SK-N-SH (cell line): ENCODE measurements around the gene USP40. TPM values are rescaled to one million over a fixed set of nuclear protein-coding genes. Genes with fewer than 3 reads are reported as not detected.

Experiments used
- CTCF ChIA-PET: fragments of 300-600, 350-600 bp; formaldehyde crosslinking; extraction: SDS; loops from one replicate; lab custom pipeline; 2021; lab: Yijun Ruan, JAX
- POLR2A ChIA-PET: fragments of 350-600 bp; sonication (Branson Sonifier 250); formaldehyde crosslinking; extraction: SDS; loops from one replicate; lab custom pipeline; 2020; ENCODE audit warnings: antibody characterized with exemption, inconsistent platforms; lab: Yijun Ruan, JAX
- DNase-seq: peaks from one replicate; pipeline ENCODE4 v3.0.0; 2012
- H2AFZ ChIP-seq: fragments of 200-600 bp; sonication (generic); 2 replicates; pipeline ENCODE4 v1.8.1; 2016; ENCODE audit warnings: antibody characterized with exemption, mild to moderate bottlenecking, low read depth
- H3F3A ChIP-seq: fragments of 200-600 bp; sonication (generic); replicated peaks from 2 replicates; pipeline ENCODE3; 2016; ENCODE audit warnings: antibody characterized with exemption, mild to moderate bottlenecking; ENCODE audit not compliant: insufficient read depth
- H3K27ac ChIP-seq, 2 experiments: fragments of 200-500 bp in 1 of 2; fragments of 200-600 bp in 1 of 2; sonication (Bioruptor generic) in 1 of 2; sonication (generic), shearing (Covaris generic) in 1 of 2; 2 replicates each; pipeline versions ENCODE4 v1.5.1 to v1.6.1; 2014 to 2016; ENCODE audit warnings: low read depth in 2 of 2, inconsistent platforms in 1 of 2, low read length in 1 of 2, mild to moderate bottlenecking in 1 of 2, mixed read lengths in 1 of 2
- H3K27me3 ChIP-seq: fragments of 200-600 bp; sonication (generic), shearing (Covaris generic); 2 replicates; pipeline ENCODE4 v1.6.1; 2016; ENCODE audit warnings: mixed run types; ENCODE audit not compliant: insufficient read depth
- H3K36me3 ChIP-seq, 2 experiments: fragments of 200-500 bp in 1 of 2; fragments of 200-600 bp in 1 of 2; sonication (Bioruptor generic) in 1 of 2; sonication (generic) in 1 of 2; replicated peaks in 1 of 2; 2 replicates each; pipeline versions ENCODE3 to v1.5.1; 2014 to 2016; ENCODE audit warnings: low read length in 1 of 2, mild to moderate bottlenecking in 1 of 2; ENCODE audit not compliant: insufficient read depth in 2 of 2, control insufficient read depth in 1 of 2
- H3K4me1 ChIP-seq, 2 experiments: fragments of 200-500 bp in 1 of 2; fragments of 200-600 bp in 1 of 2; sonication (Bioruptor generic) in 1 of 2; sonication (generic), shearing (Covaris generic) in 1 of 2; 2 replicates each; pipeline versions ENCODE4 v1.5.1 to v1.6.1; 2014 to 2016; ENCODE audit warnings: low read depth in 1 of 2, low read length in 1 of 2, mixed run types in 1 of 2; ENCODE audit not compliant: insufficient read depth in 2 of 2, control insufficient read depth in 1 of 2
- H3K4me2 ChIP-seq: fragments of 200-600 bp; sonication (generic), shearing (Covaris generic); 2 replicates; pipeline ENCODE4 v1.6.1; 2017; ENCODE audit warnings: mixed run types
- H3K4me3 ChIP-seq, 2 experiments: fragments of 200-500 bp in 1 of 2; fragments of 200-600 bp in 1 of 2; sonication (Bioruptor generic) in 1 of 2; sonication (generic), shearing (Covaris generic) in 1 of 2; 2 replicates each; pipeline versions ENCODE4 v1.5.1 to v1.8.1; 2014 to 2016; ENCODE audit warnings: low read depth in 2 of 2, inconsistent platforms in 1 of 2, low read length in 1 of 2, mild to moderate bottlenecking in 1 of 2, mixed read lengths in 1 of 2, moderate library complexity in 1 of 2
- H3K79me2 ChIP-seq: fragments of 200-600 bp; sonication (generic); 2 replicates; pipeline ENCODE4 v1.8.1; 2017; ENCODE audit warnings: mild to moderate bottlenecking; ENCODE audit not compliant: insufficient read depth
- H3K9ac ChIP-seq: fragments of 200-600 bp; sonication (generic); 2 replicates; pipeline ENCODE4 v1.6.1; 2017; ENCODE audit warnings: mixed run types
- H3K9me2 ChIP-seq: fragments of 200-600 bp; sonication (generic); 2 replicates; pipeline ENCODE4 v1.6.1; 2017; ENCODE audit warnings: mixed run types
- H3K9me3 ChIP-seq: fragments of 200-600 bp; sonication (generic); 2 replicates; pipeline ENCODE4 v1.6.1; 2017; ENCODE audit warnings: mixed run types, mild to moderate bottlenecking, moderate library complexity
- H4K20me1 ChIP-seq: fragments of 200-600 bp; sonication (generic); 2 replicates; pipeline ENCODE4 v1.6.1; 2017; ENCODE audit warnings: mild to moderate bottlenecking, mixed run types; ENCODE audit not compliant: insufficient read depth
- CHD2 ChIP-seq: fragments of 150-350 bp; IDR thresholded peaks from 2 replicates; pipeline ENCODE4 v1.6.1; 2018; ENCODE audit warnings: low read length; ENCODE audit not compliant: partially characterized antibody
- FOSL2 ChIP-seq: IDR thresholded peaks from 2 replicates; pipeline ENCODE4 v1.4.0; 2012; ENCODE audit warnings: low read depth, mild to moderate bottlenecking, moderate library complexity, borderline replicate concordance
- FOXJ3 ChIP-seq: sonication (generic); formaldehyde crosslinking; IDR thresholded peaks from 2 replicates; pipeline ENCODE4 v1.5.1; 2020; ENCODE audit warnings: mild to moderate bottlenecking, missing genetic modification reagents
- GATA2 ChIP-seq: sonication (generic); formaldehyde crosslinking; IDR thresholded peaks from 2 replicates; pipeline ENCODE4 v1.5.0; 2020; ENCODE audit warnings: mild to moderate bottlenecking, missing genetic modification reagents
- JUND ChIP-seq: IDR thresholded peaks from 2 replicates; pipeline ENCODE4 v1.4.0; 2012
- MEF2A ChIP-seq: IDR thresholded peaks from 2 replicates; pipeline ENCODE4 v1.4.0; 2012; ENCODE audit warnings: low read depth, borderline replicate concordance
- PBX3 ChIP-seq: IDR thresholded peaks from 2 replicates; pipeline ENCODE4; 2012
- POLR2AphosphoS5 ChIP-seq: IDR thresholded peaks from 2 replicates; pipeline ENCODE4 v1.6.1; 2012; ENCODE audit warnings: low read depth, low read length
- RAD21 ChIP-seq: IDR thresholded peaks from 2 replicates; pipeline ENCODE4 v1.6.1; 2012; ENCODE audit warnings: mild to moderate bottlenecking, low read length
- REST ChIP-seq: IDR thresholded peaks from 2 replicates; pipeline ENCODE4 v1.6.1; 2012; ENCODE audit warnings: mild to moderate bottlenecking, low read depth, low read length, moderate library complexity
- RFX5 ChIP-seq: IDR thresholded peaks from 2 replicates; pipeline ENCODE4 v1.6.1; 2012; ENCODE audit warnings: mild to moderate bottlenecking, improper control_type of control experiment, low read length
- RXRA ChIP-seq: IDR thresholded peaks from 2 replicates; pipeline ENCODE4 v1.4.0; 2012; ENCODE audit warnings: low read depth, mild to moderate bottlenecking, borderline replicate concordance
- TAF1 ChIP-seq: IDR thresholded peaks from 2 replicates; pipeline ENCODE4 v1.6.1; 2012; ENCODE audit warnings: low read depth, mild to moderate bottlenecking, low read length, moderate library complexity, borderline replicate concordance
- YY1 ChIP-seq: IDR thresholded peaks from 2 replicates; pipeline ENCODE4 v1.4.0; 2012; ENCODE audit warnings: low read depth, mild to moderate bottlenecking
- WGBS: methylation state at CpG from one replicate; pipeline ENCODE4 v1.1.6; 2017; ENCODE audit warnings: low lambda C conversion rate; 5-methylcytosine and 5-hydroxymethylcytosine counted together
- polyA plus RNA-seq, 3 experiments: library from polyadenylated mRNA; depleted of rRNA; stranded (reverse); fragments of >200 nt; gene quantifications; 2 replicates each; pipeline ENCODE4 v1.2.3, GENCODE V29; 2012
- TF ChIP-seq, protein P1 (sequence below): IDR thresholded peaks from 2 replicates; pipeline ENCODE4 v1.4.0; 2012; ENCODE audit warnings: low read depth
- TF ChIP-seq, protein P2 (sequence below): IDR thresholded peaks from 2 replicates; pipeline ENCODE4 v1.4.0; 2012; ENCODE audit warnings: low read depth, borderline replicate concordance

Gene USP40
- polyA plus RNA-seq, 1 of the 3 experiments (the other 2 are of a cell fraction) = 37.0 TPM

DNA sequence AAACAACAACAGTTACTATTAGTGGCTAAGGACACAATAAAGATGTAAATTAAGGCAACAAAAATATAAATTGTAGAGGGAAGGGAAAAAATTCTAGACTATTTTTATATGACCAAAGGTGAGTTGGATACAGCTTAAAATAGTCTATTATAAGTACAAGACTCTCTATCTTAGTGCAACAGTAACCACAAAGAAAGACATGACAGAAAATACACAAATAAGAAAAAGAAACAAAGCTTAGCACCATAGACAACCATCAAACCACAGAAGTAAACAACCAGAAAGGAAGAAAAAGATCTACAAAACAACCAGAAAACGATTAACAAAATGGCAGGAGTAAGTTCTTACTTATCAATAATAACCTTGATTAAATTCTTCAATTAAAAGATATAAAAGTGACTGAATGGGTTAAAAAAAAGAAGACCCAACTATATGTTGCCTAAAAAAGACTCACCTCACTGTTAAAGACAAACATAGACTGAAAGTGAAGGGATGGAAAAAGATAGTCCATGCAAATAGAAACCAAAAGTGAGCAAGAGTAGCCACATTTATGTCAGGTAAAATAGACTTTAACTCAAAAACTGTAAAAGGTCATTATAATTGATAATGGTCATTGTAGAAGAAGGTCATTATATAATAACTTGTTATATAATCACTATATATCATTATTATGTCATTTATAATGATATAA is 62.5 kb downstream of the USP40 start (continued):
- TF ChIP-seq REST = no peak

GRCh38 chr2:233503481-233503880 is 63.1 kb downstream of the USP40 start:
- whole genome bisulfite sequencing = 96% methylated on average over 1 of the region's 1 CpG
- Histone ChIP-seq H2AFZ (no peak overlapping the region), H3F3A (peaks cover 12% of the 10 kb centered on the region), H3K4me3 (no peak overlapping the region), H3K79me2 (no peaks in the 10 kb centered on the region), H3K9ac (no peak overlapping the region), H4K20me1 (no peaks in the 10 kb centered on the region), H3K9me3 (peaks cover 10% of the 10 kb centered on the region), H3K27ac (no peak overlapping the region), H3K36me3 (peaks cover 40 to 61% of the 10 kb centered on the region in 2 experiments), H3K27me3 (no peaks in the 10 kb centered on the region), H3K4me2 (no peak overlapping the region), H3K4me1 (no peaks in the 10 kb centered on the region), H3K9me2 (no peaks in the 10 kb centered on the region)
- CTCF ChIA-PET = interaction anchor here (0.9 kb wide), 1 partner anchor 12 kb away, joined by 4 read pairs; no protein-coding TSS in a partner anchor
- POLR2A ChIA-PET = no interaction called here
- no peak for DNase-seq
- TF ChIP-seq RXRA = no peak
- no peak for TF ChIP-seq FOXJ3

DNA sequence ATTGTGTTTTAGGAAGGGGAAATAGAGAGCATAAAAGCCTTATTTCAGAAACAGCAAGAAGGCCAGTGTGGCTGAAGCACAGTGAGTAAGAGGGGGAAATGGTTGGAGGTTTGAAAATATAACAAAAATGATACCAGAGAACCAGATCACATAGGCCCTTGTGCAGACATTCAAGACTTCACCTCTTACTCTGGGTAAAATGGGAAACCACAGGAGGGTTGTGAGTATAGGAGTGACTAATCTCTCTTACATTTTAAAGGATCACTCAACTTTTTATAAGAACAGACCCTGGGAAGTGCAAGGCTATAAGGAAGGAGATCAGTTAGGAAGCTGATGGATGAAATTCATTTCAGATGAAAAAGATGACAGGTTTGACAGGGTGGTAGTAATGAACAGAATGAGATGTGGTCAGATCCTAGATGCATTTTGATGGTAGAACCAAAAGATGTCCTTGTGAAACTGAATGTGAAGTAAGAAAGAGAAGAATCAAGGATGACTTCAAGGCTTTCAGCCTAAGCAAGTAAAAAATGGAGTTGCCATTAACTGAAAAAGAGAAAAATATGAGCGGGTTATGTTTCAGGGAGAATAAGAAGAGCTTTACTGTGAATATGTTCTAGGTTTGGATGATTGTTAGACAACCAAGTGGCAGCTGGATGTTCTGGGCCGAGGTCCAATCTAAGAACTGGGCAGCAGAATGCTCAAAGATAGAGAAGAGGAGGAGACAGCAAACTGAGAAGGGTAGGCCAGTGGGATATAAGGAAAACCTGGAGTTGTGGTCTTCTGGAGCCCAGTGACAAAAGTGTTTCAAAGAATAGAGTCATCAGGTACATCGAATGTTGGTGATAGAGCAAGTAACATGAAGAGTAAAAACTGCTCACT is 65.1 kb downstream of the USP40 start:
- Histone ChIP-seq H3K9ac (no peak overlapping the region), H2AFZ (no peak overlapping the region), H3K27ac (peak overlapping the region in 1 of 2 experiments; percentile 17; a peak in 1 of 4 replicates), H3K4me1 (no peaks in the 10 kb centered on the region), H4K20me1 (no peaks in the 10 kb centered on the region), H3K9me2 (no peaks in the 10 kb centered on the region), H3K9me3 (peaks cover 10% of the 10 kb centered on the region), H3F3A (peaks cover 12% of the 10 kb centered on the region), H3K27me3 (no peaks in the 10 kb centered on the region), H3K4me3 (no peak overlapping the region), H3K36me3 (peaks cover 53 to 55% of the 10 kb centered on the region in 2 experiments), H3K79me2 (no peaks in the 10 kb centered on the region), H3K4me2 (no peak overlapping the region)
- ChIA-PET POLR2A (no interaction called here), CTCF (no interaction called here)
- no peak for DNase-seq
- WGBS = 95% methylated on average over 3 of the region's 3 CpGs
- TF ChIP-seq, protein P1, sequence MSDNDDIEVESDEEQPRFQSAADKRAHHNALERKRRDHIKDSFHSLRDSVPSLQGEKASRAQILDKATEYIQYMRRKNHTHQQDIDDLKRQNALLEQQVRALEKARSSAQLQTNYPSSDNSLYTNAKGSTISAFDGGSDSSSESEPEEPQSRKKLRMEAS = no peak
- no peak for TF ChIP-seq JUND
- TF ChIP-seq MEF2A = no peak
- TF ChIP-seq RFX5 = no peak
- TF ChIP-seq, protein P2, sequence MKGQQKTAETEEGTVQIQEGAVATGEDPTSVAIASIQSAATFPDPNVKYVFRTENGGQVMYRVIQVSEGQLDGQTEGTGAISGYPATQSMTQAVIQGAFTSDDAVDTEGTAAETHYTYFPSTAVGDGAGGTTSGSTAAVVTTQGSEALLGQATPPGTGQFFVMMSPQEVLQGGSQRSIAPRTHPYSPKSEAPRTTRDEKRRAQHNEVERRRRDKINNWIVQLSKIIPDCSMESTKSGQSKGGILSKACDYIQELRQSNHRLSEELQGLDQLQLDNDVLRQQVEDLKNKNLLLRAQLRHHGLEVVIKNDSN = no peak
- TF ChIP-seq FOXJ3 = no peak
- no peak for TF ChIP-seq PBX3
- no peak for TF ChIP-seq TAF1
- no peak for TF ChIP-seq RAD21
- no peak for TF ChIP-seq FOSL2
- no peak for TF ChIP-seq POLR2AphosphoS5
- no peak for TF ChIP-seq YY1
- no peak for TF ChIP-seq CHD2
- no peak for TF ChIP-seq GATA2
- no peak for TF ChIP-seq RXRA
